ENCODE data around the gene PACS1.

PACS1 gene

DNA sequence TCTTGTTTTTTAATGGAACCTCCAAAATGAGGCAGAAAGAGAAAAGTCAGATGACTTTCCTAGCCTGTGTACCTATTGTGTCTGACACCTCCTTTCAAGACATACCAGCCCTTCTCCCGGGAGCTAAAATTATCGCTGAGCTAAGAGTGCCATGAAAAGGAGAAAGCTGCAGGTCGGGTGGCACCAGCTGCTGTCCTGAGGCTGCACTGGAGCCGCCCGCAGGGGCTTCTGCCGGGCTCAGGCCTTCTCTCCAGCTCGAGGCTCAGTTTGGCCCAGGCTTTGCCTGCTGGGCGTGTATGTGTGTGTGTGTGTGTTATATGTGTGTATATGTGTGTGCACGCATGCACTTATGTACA lies 170.7 kb downstream of the PACS1 start:
- no peak overlapping the region for H3K4me3 ChIP-seq (ENCODE audit: low read depth, low read length)
- ChIA-PET POLR2A (no interaction called here), CTCF (interaction anchor here (0.9 to 10.2 kb wide), 4 partner anchors 13 to 172 kb away, joined by 3 to 130 read pairs (median 4); no protein-coding TSS in a partner anchor)
- DNase-seq (ENCODE audit: low read depth, low spot score) = no peak
- TF ChIP-seq, protein P1, sequence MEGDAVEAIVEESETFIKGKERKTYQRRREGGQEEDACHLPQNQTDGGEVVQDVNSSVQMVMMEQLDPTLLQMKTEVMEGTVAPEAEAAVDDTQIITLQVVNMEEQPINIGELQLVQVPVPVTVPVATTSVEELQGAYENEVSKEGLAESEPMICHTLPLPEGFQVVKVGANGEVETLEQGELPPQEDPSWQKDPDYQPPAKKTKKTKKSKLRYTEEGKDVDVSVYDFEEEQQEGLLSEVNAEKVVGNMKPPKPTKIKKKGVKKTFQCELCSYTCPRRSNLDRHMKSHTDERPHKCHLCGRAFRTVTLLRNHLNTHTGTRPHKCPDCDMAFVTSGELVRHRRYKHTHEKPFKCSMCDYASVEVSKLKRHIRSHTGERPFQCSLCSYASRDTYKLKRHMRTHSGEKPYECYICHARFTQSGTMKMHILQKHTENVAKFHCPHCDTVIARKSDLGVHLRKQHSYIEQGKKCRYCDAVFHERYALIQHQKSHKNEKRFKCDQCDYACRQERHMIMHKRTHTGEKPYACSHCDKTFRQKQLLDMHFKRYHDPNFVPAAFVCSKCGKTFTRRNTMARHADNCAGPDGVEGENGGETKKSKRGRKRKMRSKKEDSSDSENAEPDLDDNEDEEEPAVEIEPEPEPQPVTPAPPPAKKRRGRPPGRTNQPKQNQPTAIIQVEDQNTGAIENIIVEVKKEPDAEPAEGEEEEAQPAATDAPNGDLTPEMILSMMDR (IDR thresholded peaks at IDR 0.05; ENCODE audit: insufficient read depth, low read length, missing control alignments) = no peak

DNA sequence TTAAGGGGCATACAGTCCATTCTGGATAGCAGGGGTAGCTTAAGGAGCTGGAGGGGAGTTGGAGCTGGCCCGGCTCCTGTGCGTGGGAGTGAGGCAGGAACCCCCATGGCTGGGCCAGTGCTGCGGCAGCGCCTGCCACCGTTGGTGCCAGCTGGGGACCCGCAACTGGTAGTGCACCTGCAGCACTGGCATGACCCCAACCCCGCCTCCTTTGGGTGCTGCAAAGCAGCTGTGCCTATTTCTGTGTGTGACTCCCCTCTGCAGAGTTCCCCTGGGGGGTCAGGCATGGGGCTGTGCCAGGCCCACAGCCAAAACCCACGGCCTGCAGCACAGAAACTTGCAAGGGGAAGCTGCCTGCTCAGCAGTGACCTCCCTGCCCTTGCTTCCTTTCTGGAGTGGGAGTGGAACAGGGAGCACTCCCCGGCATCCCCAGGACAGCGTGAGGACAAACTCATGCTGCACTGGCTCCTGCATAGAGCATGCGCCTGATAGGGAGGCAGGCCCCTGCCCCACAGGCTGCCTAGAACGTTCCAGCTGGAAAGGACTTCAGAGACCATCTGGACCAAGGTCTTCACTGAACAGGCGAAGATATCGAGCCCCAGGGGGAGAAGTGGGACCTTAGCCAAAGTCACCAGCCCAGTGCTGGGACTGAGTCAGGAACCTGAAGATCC lies 172.2 kb downstream of the PACS1 start:
- CTCF ChIA-PET = interaction anchor here (10.2 kb wide), 1 partner anchor 21 kb away, joined by 130 read pairs; no protein-coding TSS in a partner anchor
- no peak overlapping the region for H3K4me3 ChIP-seq (ENCODE audit: low read depth, low read length)
- TF ChIP-seq, protein P1 (IDR thresholded peaks at IDR 0.05; ENCODE audit: insufficient read depth, low read length, missing control alignments) = no peak
- POLR2A ChIA-PET = no interaction called here
- DNase-seq (ENCODE audit: low read depth, low spot score) = no peak

- no peak for DNase-seq (ENCODE audit: low read depth, low spot score)
Measured at GRCh38 chr11:66243782-66244535, 173.9 kb downstream of the PACS1 start.

DNA sequence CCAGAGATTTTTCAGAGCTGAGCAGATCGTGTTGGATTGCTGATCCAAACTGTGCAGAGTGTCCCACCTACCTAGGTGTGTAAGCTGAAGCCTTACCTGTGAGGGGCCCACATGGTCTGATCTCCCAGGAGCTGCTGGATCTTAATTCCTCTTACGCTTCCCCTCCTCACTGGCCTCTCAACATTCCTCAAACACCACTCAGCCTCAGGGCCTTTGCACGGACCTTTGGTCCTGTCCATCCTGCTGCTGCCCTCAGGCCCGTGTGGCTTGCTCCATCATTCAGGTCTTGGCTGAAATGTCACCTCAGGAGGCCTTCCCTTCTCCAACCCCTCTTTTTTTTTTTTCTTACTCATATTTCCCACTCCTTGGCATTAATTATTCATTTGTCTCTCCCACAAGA lies 177.2 kb downstream of the PACS1 start:
- ChIA-PET POLR2A (no interaction called here), CTCF (interaction anchor here (0.5 to 1.3 kb wide), 3 partner anchors 29 to 138 kb away, joined by 3 read pairs; no protein-coding TSS in a partner anchor)
- no peak overlapping the region for H3K4me3 ChIP-seq (ENCODE audit: low read depth, low read length)
- no peak for DNase-seq (ENCODE audit: low read depth, low spot score)
- TF ChIP-seq, protein P1 (IDR thresholded peaks at IDR 0.05; ENCODE audit: insufficient read depth, low read length, missing control alignments) = no peak

More at GRCh38 chr11:66243782-66244535, 173.9 kb downstream of the PACS1 start:
- TF ChIP-seq, protein P1 (IDR thresholded peaks at IDR 0.05; ENCODE audit: insufficient read depth, low read length, missing control alignments) = no peak
- H3K4me3 ChIP-seq (ENCODE audit: low read depth, low read length) = no peak overlapping the region
- CTCF ChIA-PET = interaction anchor here (0.8 to 2.1 kb wide), 3 partner anchors 9 to 22 kb away, joined by 3 to 14 read pairs (median 3); no protein-coding TSS in a partner anchor
- POLR2A ChIA-PET = no interaction called here

GRCh38 chr11:66247801-66248200 lies 177.7 kb downstream of the PACS1 start:
- DNase-seq (ENCODE audit: low read depth, low spot score) = no peak
- no peak overlapping the region for H3K4me3 ChIP-seq (ENCODE audit: low read depth, low read length)
- POLR2A ChIA-PET = no interaction called here
- TF ChIP-seq, protein P1 (IDR thresholded peaks at IDR 0.05; ENCODE audit: insufficient read depth, low read length, missing control alignments) = no peak
- CTCF ChIA-PET = no interaction called here

GRCh38 chr11:66248903-66249302 lies 178.8 kb downstream of the PACS1 start:
- no peak overlapping the region for H3K4me3 ChIP-seq (ENCODE audit: low read depth, low read length)
- CTCF ChIA-PET = interaction anchor here (1.8 kb wide), 1 partner anchor 10 kb away, joined by 6 read pairs; no protein-coding TSS in a partner anchor
- TF ChIP-seq, protein P1 (IDR thresholded peaks at IDR 0.05; ENCODE audit: insufficient read depth, low read length, missing control alignments) = no peak
- POLR2A ChIA-PET = no interaction called here
- DNase-seq (ENCODE audit: low read depth, low spot score) = no peak
